Lung (tissue), 12 donors: ENCODE measurements around the gene CPPED1. TPM values are rescaled to one million over a fixed set of nuclear protein-coding genes. Genes with fewer than 3 reads are reported as not detected.

ENCODE experiments used
- ATAC-seq: fragments of 200-7000 bp; cut with Tn5 transposase; one replicate; pipeline ENCODE4 v1.9.1; 2020; ENCODE audit warnings: moderate number of reproducible peaks; ENCODE audit not compliant: insufficient read depth, low FRiP score
- DNase-seq, 3 donors: peaks; one replicate each; pipeline ENCODE4 v3.0.0-alpha.2; 2013 to 2017
- H3K27ac ChIP-seq, 2 donors: one replicate each; pipeline ENCODE4 v1.5.1; 2013; ENCODE audit warnings: mild to moderate bottlenecking in 2 of 2, moderate library complexity in 2 of 2, control low read depth in 1 of 2, inconsistent platforms in 1 of 2, low read depth in 1 of 2, low read length in 1 of 2
- H3K27me3 ChIP-seq, 3 donors: one replicate each; pipeline ENCODE4 v1.5.1; 2013; ENCODE audit warnings: low read length in 2 of 3; ENCODE audit not compliant: control insufficient read depth in 3 of 3, insufficient read depth in 3 of 3
- H3K36me3 ChIP-seq, 4 donors: one replicate each; pipeline ENCODE4 v1.5.1; 2013; ENCODE audit warnings: low read length in 4 of 4, mild to moderate bottlenecking in 1 of 4, moderate library complexity in 1 of 4; ENCODE audit not compliant: control insufficient read depth in 4 of 4, insufficient read depth in 4 of 4
- H3K4me1 ChIP-seq, 5 donors: one replicate each; pipeline ENCODE4 v1.5.1; 2013; ENCODE audit warnings: low read length in 5 of 5, mild to moderate bottlenecking in 2 of 5, moderate library complexity in 1 of 5; ENCODE audit not compliant: control insufficient read depth in 5 of 5, insufficient read depth in 5 of 5
- H3K4me3 ChIP-seq: one replicate; pipeline ENCODE4 v1.5.1; 2013; ENCODE audit warnings: mild to moderate bottlenecking, control low read depth, moderate library complexity
- H3K9ac ChIP-seq, 2 donors: one replicate each; pipeline ENCODE4 v1.5.1; 2013; ENCODE audit warnings: low read length in 2 of 2, control low read depth in 1 of 2; ENCODE audit not compliant: insufficient read depth in 1 of 2
- H3K9me3 ChIP-seq, 4 donors: one replicate each; pipeline ENCODE4 v1.5.1; 2013; ENCODE audit warnings: low read length in 3 of 4, mild to moderate bottlenecking in 1 of 4, moderate library complexity in 1 of 4; ENCODE audit not compliant: control insufficient read depth in 4 of 4, insufficient read depth in 3 of 4
- WGBS, 2 donors: extraction: QIAGEN DNeasy Blood & Tissue Kit; methylation state at CpG; one replicate each; pipeline ENCODE4 v1.1.7; 2013; 5-methylcytosine and 5-hydroxymethylcytosine counted together
- polyA plus RNA-seq, 2 donors: library from polyadenylated mRNA; stranded (reverse); fragments of 200-250 nt; gene quantifications; one replicate each; pipeline ENCODE4 v1.2.1, GENCODE V29; 2013
- total RNA-seq, 2 donors: library from RNA; depleted of rRNA in 1 of 2; stranded (reverse); fragments of >200 nt in 1 of 2; gene quantifications; one replicate each; pipeline ENCODE4 v1.2.1, GENCODE V29; 2014 to 2021
- TF ChIP-seq, protein P1 (sequence below): IDR thresholded peaks from 2 replicates; pipeline ENCODE4 v1.5.1; 2012; ENCODE audit warnings: mild to moderate bottlenecking; ENCODE audit errors: control extremely low read depth, extremely low read depth
- donor health status: control.
- donor health status: control.
- donor health status: Bipolar disorder and iron deficiency.
- donor health status: healthy.
- donor health status: DM: yes; HTN: yes; CAD: no.

Gene CPPED1
- total and polyA plus RNA-seq, 4 donors, result 9.8 to 32.5 (median 14.2) TPM

GRCh38 chr16:12760819-12761611 lies 42.7 kb downstream of the CPPED1 start:
- TF ChIP-seq, protein P1, sequence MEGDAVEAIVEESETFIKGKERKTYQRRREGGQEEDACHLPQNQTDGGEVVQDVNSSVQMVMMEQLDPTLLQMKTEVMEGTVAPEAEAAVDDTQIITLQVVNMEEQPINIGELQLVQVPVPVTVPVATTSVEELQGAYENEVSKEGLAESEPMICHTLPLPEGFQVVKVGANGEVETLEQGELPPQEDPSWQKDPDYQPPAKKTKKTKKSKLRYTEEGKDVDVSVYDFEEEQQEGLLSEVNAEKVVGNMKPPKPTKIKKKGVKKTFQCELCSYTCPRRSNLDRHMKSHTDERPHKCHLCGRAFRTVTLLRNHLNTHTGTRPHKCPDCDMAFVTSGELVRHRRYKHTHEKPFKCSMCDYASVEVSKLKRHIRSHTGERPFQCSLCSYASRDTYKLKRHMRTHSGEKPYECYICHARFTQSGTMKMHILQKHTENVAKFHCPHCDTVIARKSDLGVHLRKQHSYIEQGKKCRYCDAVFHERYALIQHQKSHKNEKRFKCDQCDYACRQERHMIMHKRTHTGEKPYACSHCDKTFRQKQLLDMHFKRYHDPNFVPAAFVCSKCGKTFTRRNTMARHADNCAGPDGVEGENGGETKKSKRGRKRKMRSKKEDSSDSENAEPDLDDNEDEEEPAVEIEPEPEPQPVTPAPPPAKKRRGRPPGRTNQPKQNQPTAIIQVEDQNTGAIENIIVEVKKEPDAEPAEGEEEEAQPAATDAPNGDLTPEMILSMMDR, result no peak
- Histone ChIP-seq H3K9me3 (no peaks in the 10 kb centered on the region), H3K4me1 (peaks cover 0 to 9% (median 3%) of the 10 kb centered on the region in 5 donors), H3K4me3 (no peak overlapping the region), H3K9ac (no peak overlapping the region), H3K27me3 (no peaks in the 10 kb centered on the region), H3K27ac (no peak overlapping the region), H3K36me3 (peaks cover 0 to 3% (median 0%) of the 10 kb centered on the region in 4 donors)
- WGBS, 2 donors, result 94% methylated on average over 12 of the region's 12 CpGs
- ATAC-seq (no peak), DNase-seq (no peak)

DNA sequence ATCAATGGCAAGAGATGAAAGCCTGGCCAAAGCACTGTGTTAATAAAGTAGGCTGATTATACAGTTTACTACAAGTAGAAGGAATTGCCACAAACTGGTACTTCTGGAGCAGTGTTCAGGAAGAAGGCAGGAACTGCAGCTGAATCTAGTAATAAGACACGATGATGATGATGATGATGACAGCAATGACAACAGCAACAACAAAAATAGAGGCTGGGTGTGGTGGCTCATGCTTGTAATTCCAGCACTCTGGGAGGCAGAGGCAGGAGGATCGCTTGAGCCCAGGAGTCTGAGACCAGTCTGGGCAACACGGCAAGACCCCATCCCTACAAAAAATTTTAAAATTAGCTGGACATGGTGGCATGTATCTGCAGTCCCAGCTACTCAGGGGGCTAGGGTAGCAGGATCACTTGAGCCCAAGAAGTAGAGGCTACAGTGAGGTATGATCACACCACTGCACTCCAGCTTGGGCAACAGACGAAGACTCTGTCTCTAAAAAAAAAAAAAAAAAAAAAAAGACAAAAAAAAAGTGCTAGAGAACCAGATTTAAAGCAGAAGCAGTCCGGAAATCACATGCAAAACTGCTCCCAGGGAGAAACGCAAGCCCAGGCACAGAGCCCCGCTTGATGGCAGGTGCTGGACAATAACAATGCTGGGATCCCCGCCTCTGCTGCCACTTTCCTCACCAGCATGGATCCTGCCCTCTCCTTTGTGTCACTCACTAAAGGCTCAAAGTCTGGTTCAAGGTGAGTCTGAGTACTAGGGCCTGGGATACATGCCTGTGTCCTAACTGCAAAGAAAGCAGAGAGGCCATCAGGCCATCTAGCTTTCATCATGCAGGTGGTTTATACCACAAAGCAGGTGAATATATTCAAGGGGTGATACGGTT lies 44.8 kb downstream of the CPPED1 start:
- H3K4me1 ChIP-seq, result peaks cover 0 to 9% (median 3%) of the 10 kb centered on the region in 5 donors
- no peak for ATAC-seq
- H3K9ac ChIP-seq, result no peak overlapping the region
- no peak overlapping the region for H3K27ac ChIP-seq
- H3K9me3 ChIP-seq, result no peaks in the 10 kb centered on the region
- WGBS, 2 donors, result 82 to 87% methylated on average over 9 of the region's 9 CpGs
- DNase-seq, result no peak
- TF ChIP-seq, protein P1, result no peak
- peaks cover 0 to 3% (median 0%) of the 10 kb centered on the region in 4 donors for H3K36me3 ChIP-seq
- H3K27me3 ChIP-seq, result no peaks in the 10 kb centered on the region
- no peak overlapping the region for H3K4me3 ChIP-seq

DNA sequence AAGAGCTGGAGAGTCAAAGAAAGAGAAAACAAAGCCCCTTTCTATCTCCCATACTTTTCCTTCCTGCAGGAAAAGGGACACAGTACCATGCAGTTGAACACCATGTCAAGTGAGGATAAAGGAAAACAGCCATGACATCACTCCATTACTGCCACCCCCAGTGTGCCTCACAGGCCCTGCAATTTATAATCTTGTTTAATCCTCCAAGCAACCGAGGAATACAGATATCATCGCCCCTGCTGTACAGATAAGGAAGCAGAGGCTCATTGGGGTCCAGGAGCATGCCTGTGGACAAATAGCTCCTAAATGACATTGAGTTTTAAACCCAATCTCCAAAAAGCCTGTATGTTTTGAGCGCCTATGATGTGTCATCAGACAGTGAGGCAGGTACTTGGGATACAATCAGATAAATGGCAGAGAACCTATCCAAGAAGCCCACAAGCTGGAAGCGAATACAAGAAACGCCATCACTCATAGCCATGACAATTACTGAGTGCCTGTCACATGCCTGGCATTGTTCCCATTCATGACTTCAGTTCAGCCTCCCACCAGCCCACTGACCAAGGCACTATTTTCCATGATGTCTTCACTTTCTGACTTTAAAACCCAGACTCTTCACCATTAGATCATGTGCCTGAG lies 45.5 kb downstream of the CPPED1 start:
- Histone ChIP-seq H3K9me3 (no peaks in the 10 kb centered on the region), H3K4me3 (no peak overlapping the region), H3K27me3 (no peaks in the 10 kb centered on the region), H3K27ac (no peak overlapping the region), H3K9ac (no peak overlapping the region), H3K4me1 (peaks cover 0 to 9% (median 3%) of the 10 kb centered on the region in 5 donors), H3K36me3 (peaks cover 0 to 3% (median 0%) of the 10 kb centered on the region in 4 donors)
- ATAC-seq (no peak), DNase-seq (peak in 2 of 3 donors; percentile 14 to 50)
- 56 to 72% methylated on average over 5 of the region's 5 CpGs for WGBS, 2 donors
- TF ChIP-seq, protein P1, result no peak
